Vagina (tissue), 2 donors: ENCODE measurements around the gene DFFA.

ENCODE experiments used
- POLR2A ChIP-seq, 2 donors: fragments of 450-650 bp; IDR thresholded peaks; one replicate each; pipeline ENCODE4 v1.6.1; 2017; ENCODE audit warnings: antibody characterized with exemption in 2 of 2, mild to moderate bottlenecking in 2 of 2, moderate library complexity in 2 of 2
- TF ChIP-seq, protein P1 (sequence below), 3 experiments: fragments of 450-650 bp in 2 of 3; fragments of 200-600 bp in 1 of 3; sonication (generic) in 1 of 3; IDR thresholded peaks; one replicate each; pipeline ENCODE4 v1.5.1; 2017 to 2019; ENCODE audit warnings: antibody characterized with exemption in 3 of 3, mild to moderate bottlenecking in 2 of 3, moderate library complexity in 2 of 3

- TF ChIP-seq, protein P1, sequence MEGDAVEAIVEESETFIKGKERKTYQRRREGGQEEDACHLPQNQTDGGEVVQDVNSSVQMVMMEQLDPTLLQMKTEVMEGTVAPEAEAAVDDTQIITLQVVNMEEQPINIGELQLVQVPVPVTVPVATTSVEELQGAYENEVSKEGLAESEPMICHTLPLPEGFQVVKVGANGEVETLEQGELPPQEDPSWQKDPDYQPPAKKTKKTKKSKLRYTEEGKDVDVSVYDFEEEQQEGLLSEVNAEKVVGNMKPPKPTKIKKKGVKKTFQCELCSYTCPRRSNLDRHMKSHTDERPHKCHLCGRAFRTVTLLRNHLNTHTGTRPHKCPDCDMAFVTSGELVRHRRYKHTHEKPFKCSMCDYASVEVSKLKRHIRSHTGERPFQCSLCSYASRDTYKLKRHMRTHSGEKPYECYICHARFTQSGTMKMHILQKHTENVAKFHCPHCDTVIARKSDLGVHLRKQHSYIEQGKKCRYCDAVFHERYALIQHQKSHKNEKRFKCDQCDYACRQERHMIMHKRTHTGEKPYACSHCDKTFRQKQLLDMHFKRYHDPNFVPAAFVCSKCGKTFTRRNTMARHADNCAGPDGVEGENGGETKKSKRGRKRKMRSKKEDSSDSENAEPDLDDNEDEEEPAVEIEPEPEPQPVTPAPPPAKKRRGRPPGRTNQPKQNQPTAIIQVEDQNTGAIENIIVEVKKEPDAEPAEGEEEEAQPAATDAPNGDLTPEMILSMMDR (IDR thresholded peaks at IDR 0.05), result no peak
- TF ChIP-seq POLR2A (IDR thresholded peaks at IDR 0.05), result no peak
Observed at GRCh38 chr1:10480614-10481013, 8.3 kb upstream of the DFFA start.
